ENCODE data around the gene ADPRHL1. TPM values are rescaled to one million over a fixed set of nuclear protein-coding genes. Genes with fewer than 3 reads are reported as not detected.
A peak's percentile ranks its signal among the peaks of the same experiment; 100 is the strongest.

ADPRHL1 gene
- total RNA-seq, 1 donor from 2014 or later: 484 TPM

DNA sequence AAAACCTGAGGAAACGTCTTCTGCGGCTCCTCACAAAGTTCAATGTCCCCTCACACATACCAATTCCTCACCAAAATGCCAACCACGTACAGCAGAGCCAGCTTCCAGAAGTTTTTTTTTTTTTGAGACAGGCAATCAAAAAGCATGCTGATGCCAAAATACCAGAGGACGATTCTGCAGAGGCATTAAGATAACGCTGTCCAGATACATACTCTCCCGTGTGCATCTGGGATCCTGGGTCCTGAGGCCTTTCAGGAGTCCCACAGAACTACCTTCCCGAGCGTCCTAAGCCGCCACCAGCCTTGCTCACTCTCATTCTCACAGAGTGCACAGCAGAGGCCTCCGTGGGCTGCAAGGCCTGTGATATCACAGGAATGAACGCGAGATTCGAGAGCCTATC lies 32.3 kb upstream of the ADPRHL1 start:
- Histone ChIP-seq H3K27me3 (ENCODE audit: low read depth) (no peaks in the 10 kb centered on the region), H3K27ac (replicated peaks) (peak overlapping the region; percentile 95), H3K36me3 (peaks cover 3% of the 10 kb centered on the region), H3K4me3 (peak overlapping the region; percentile 59), H3K4me1 (peaks cover 76% of the 10 kb centered on the region), H3K9me3 (replicated peaks) (no peaks in the 10 kb centered on the region)
- intact Hi-C loops (cut with micrococcal nuclease): no loop called here
- DNase-seq: no peak
- TF ChIP-seq CTCF (IDR thresholded peaks at IDR 0.05; ENCODE audit: borderline replicate concordance): no peak

GRCh38 chr13:113483504-113484293 lies 30.4 kb upstream of the ADPRHL1 start:
- H3K4me3 ChIP-seq: peak overlapping the region; percentile 59
- intact Hi-C loops (cut with micrococcal nuclease): no loop called here

GRCh38 chr13:113483081-113483480 lies 29.8 kb upstream of the ADPRHL1 start:
- TF ChIP-seq CTCF (IDR thresholded peaks at IDR 0.05; ENCODE audit: borderline replicate concordance): no peak
- Histone ChIP-seq H3K4me1 (peaks cover 68% of the 10 kb centered on the region), H3K27ac (replicated peaks) (peak overlapping the region; percentile 95), H3K36me3 (peaks cover 27% of the 10 kb centered on the region), H3K9me3 (replicated peaks) (no peaks in the 10 kb centered on the region), H3K4me3 (peak overlapping the region; percentile 59), H3K27me3 (ENCODE audit: low read depth) (no peaks in the 10 kb centered on the region)
- DNase-seq: no peak
- intact Hi-C loops (cut with micrococcal nuclease): no loop called here

More at GRCh38 chr13:113483504-113484293, 30.4 kb upstream of the ADPRHL1 start:
- no peaks in the 10 kb centered on the region for H3K27me3 ChIP-seq (ENCODE audit: low read depth)
- peak overlapping the region; percentile 95 for H3K27ac ChIP-seq (replicated peaks)
- peaks cover 21% of the 10 kb centered on the region for H3K36me3 ChIP-seq
- H3K4me1 ChIP-seq: peaks cover 74% of the 10 kb centered on the region
- DNase-seq: no peak
- no peak for TF ChIP-seq CTCF (IDR thresholded peaks at IDR 0.05; ENCODE audit: borderline replicate concordance)
- H3K9me3 ChIP-seq (replicated peaks): no peaks in the 10 kb centered on the region

DNA sequence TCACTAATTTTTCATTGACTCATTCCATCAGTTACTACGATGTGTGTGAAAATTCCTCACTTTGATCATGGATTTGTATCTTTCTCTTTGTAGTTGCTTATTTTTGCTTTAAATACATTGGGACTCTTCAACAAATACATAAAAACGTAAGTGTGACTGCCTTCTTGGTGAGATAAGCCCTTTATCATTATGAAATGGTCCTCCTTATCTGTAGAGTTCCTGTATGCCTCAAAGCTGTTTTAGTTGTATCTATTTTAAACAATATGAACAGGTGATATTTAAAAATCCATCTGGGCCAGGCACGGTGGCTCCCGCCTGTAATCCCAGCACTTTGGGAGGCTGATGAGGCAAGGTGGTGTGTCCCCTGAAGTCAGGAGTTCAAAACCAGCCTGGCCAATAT lies 25.9 kb upstream of the ADPRHL1 start:
- H3K4me3 ChIP-seq: no peak overlapping the region
- intact Hi-C loops (cut with micrococcal nuclease): no loop called here
- peaks cover 65% of the 10 kb centered on the region for H3K36me3 ChIP-seq
- no peak for TF ChIP-seq CTCF (IDR thresholded peaks at IDR 0.05; ENCODE audit: borderline replicate concordance)
- DNase-seq: no peak
- H3K9me3 ChIP-seq (replicated peaks): no peaks in the 10 kb centered on the region
- H3K27ac ChIP-seq (replicated peaks): peak overlapping the region; percentile 21
- H3K4me1 ChIP-seq: peaks cover 63% of the 10 kb centered on the region
- H3K27me3 ChIP-seq (ENCODE audit: low read depth): no peaks in the 10 kb centered on the region

- peaks cover 62% of the 10 kb centered on the region for H3K4me1 ChIP-seq
- H3K4me3 ChIP-seq: no peak overlapping the region
- TF ChIP-seq CTCF (IDR thresholded peaks at IDR 0.05; ENCODE audit: borderline replicate concordance): no peak
- no peaks in the 10 kb centered on the region for H3K27me3 ChIP-seq (ENCODE audit: low read depth)
- H3K36me3 ChIP-seq: peaks cover 69% of the 10 kb centered on the region
- H3K9me3 ChIP-seq (replicated peaks): no peaks in the 10 kb centered on the region
- DNase-seq: no peak
- intact Hi-C loops (cut with micrococcal nuclease): no loop called here
- H3K27ac ChIP-seq (replicated peaks): no peak overlapping the region
Measured at GRCh38 chr13:113477724-113478123, 24.4 kb upstream of the ADPRHL1 start.
